DMS79 treated with DMSO at 0.1 percent for 48 hours (cell line): ENCODE results near the gene SORL1.
"Not testable (repeated sequence)": the region's sequence is repeated elsewhere in the genome, so short reads cannot be mapped to it uniquely, and the experiment has no call there.

ENCODE experiments used
- DNase-seq: peaks from one replicate; lab custom pipeline; 2025; lab: John Stamatoyannopoulos, UW

SORL1 gene

DNA sequence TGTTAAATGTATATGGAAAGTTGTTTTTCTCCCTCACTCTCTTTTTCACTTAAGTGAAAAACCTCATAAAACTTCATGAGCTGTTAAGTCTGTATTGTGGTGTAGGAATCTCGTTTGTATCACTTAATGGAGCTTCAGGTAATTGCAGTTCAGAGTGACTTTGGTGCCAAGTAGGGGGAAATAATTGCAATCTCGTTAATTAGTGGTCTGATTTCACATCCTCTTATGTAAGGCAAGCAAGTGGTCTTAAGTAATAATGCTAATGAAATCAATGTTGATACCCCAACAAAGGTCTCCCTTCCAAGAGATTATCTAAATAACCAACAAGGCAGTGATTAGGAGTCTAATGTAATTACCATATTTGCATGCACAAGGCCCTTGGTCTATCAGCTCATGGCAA lies 174.9 kb downstream of the SORL1 start:
- DNase-seq, result no peak

DNA sequence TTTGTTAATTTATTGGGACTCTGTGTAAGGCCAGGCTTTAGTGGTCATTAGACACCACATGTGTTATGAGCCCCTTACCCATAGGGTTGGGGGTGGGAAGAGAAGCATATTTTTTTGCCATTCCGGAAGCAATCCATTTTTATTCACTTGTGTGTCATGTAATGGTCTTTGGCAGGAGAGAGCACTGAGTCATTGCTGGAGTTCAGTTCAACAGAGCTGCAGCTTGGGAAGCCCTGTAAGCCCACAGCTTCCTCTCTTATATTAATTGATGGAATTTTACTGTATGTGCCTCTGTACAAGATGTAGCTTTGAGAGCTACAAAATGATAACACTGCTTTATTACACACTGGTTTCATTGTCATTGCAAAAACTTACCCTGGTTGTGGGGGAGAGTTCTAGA lies 177.9 kb downstream of the SORL1 start:
- DNase-seq, result no peak

- DNase-seq, result no peak
These were observed 179.3 kb downstream of the SORL1 start for GRCh38 chr11:121631456-121631855.

GRCh38 chr11:121634273-121634672 lies 182.2 kb downstream of the SORL1 start:
- no peak for DNase-seq

GRCh38 chr11:121634889-121635288 lies 182.8 kb downstream of the SORL1 start:
- DNase-seq, result no peak

DNA sequence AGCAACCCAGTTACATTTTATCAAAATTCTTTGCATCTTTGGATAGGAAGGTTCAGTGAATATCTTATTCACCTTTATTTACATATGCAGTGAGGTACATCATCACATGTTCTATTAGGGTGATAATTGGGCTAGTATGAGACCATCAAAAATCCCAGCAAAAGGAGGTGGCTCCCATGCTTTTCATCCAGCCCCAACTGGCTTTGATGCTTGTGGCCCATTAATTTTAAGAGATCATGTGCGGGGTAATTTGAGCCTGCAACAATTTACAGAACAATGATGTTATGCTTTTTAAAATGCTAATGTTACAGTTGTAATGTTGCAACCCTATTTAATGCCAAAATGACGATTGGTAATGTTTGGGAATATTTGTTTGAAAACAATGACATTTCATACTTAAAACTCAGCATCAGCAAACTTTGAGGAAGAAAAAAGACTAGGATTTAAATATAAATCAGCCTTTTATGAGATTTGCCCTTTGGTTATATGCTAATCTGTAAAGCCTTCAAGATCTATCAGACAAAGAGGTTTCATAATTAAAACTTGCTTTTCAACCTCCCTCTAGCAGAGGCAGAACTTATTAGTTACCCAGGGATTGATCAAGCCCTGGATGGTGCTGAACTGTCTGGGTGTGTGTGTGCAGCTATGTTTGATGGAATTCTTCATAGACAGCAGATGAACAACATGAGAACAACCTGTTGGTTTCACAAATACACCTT lies 184.1 kb downstream of the SORL1 start:
- peak; percentile 28 for DNase-seq

DNA sequence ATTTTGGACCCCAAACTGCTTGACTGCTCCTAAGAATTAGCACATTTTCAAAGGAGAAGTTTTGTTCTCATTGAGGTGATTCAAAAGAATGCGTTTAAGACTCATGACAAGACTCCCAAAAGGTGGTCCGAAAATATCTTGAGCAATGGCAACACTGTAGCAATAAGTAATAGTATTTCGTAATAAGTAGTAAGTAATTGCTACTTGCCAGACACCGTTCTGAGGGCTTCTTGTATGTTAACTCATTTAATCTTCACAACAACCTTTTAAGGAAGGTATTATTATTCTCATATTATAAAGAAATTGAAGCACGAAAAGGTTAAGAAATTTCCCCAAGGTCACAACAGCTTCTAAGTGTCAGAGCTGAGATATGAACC lies 184.7 kb downstream of the SORL1 start:
- no peak for DNase-seq

- not testable (repeated sequence) for DNase-seq
These were observed 185.5 kb downstream of the SORL1 start for GRCh38 chr11:121637587-121637986.

DNA sequence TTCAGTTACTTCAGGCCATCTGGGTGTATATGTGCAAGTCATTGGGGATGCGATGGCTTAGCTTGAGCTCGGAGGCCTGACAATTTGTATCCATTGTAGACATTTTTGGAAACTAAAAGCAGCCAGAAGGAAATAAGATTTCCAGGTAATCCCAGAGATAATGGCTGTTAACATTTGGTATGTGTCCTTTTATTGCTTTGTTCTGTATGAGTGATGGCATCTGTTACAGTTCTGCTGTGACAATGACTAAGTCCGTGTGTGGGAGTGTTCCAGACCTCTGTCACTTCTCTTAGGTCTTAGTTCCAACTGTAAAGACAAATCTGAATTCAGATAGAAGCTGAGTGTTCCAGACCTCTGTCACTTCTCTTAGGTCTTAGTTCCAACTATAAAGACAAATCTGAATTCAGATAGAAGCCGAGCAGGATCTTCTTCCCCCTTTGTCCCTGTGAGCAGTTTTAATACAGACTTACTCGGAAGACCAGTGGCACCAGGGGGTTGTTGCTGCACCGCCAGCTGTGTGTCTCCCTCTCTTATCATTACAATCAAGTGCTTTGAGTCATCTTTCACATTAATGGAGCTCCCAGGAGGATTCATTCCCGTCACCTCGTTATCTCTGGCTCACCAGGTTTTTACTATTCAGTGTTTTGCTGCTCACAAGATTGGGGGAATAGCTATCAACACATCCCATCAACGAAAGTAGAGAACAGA lies 191.5 kb downstream of the SORL1 start:
- no peak for DNase-seq

DNA sequence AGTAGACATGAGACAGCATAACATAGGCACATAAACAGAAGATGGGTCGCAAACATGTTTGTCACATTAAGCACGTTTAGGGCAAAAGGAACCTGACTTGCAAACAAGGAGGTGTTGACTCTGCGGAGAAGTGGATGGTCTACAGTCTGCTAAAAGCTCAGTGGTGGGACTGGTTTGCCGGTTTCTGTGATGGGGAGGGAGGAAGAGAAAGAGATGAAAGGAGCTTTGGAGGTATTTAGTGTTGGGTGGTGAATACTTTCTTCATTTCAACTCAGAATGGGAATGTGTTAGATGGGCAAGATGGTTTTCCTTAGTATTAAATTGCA lies 192.0 kb downstream of the SORL1 start:
- DNase-seq, result no peak

GRCh38 chr11:121645001-121645400 lies 192.9 kb downstream of the SORL1 start:
- DNase-seq, result no peak

- no peak for DNase-seq
These were observed 193.5 kb downstream of the SORL1 start for GRCh38 chr11:121645596-121645995.

GRCh38 chr11:121648306-121648705 lies 196.2 kb downstream of the SORL1 start:
- DNase-seq, result no peak

DNA sequence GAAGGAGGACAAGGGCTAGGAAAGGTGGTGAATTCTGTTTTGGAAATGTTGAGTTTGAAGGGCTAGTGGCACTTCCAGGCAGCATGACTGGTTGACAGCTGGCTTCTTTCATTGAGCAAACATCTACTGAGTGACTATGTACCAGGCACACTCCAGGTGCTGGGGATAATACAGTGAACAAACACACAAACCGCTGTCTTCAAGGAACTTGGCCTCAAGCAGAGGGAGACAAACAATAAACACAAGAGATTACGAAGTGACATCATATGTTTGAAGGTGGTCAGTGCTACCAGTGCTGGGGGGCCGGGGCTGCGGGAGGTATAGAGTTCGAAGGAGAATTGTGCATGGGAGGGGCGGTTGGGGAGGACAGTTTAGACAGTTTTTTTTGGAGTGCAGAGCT lies 197.7 kb downstream of the SORL1 start:
- DNase-seq, result peak; percentile 14

- no peak for DNase-seq
These were observed 198.5 kb downstream of the SORL1 start for GRCh38 chr11:121650351-121651256.

DNA sequence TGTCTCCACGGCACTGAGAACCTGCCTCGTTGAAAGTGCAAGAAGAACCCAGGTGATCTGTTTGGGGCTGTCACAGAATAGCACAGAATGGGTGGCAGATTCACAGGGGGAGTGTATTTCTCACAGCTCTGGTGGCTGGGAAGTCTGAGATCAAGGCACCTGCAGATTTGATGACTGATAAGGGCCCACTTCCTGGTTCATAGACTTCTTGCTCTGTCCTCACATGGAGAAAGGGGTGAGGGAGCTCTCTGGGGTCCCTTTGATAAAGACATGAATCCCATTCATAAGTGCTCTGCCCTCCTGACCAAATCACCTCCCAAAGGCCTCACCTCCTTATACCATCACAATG lies 199.1 kb downstream of the SORL1 start:
- DNase-seq, result no peak

- peak; percentile 48 for DNase-seq
These were observed 200.9 kb downstream of the SORL1 start for GRCh38 chr11:121652971-121653370.

GRCh38 chr11:121654259-121654842 lies 202.2 kb downstream of the SORL1 start:
- DNase-seq, result no peak

DNA sequence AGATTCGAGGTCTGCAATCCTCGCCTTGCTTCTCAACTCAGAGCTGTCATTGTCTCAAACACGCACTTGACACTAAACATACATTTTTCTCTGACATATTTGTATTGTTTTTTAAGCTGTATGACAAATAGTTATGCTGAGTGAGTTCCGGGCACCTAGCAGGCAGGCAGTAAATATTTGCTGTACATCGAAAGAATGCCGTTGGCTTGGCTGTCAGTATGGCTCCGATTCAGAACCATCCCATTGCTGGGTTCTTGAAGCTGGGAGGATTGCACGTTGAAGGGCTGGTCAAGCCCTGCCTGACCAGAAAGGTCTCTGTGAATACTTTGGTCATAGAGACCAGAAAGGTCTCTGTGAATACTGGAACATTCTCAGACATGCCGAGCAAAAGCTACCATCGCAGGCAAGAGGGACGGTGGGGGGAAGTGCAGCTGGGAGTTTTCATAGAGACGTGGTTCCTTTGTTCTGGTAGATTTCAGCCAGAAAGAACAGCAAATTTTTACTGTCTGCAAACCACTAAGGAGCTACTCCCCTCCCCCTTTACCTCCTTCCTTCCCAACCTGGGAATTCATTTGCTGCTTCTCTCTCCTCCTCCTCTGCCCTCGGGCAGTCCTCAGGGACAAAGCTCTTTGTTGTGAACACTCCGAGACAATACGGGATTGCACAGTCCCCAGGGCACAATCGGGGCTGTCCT lies 202.9 kb downstream of the SORL1 start:
- peak; percentile 85 for DNase-seq

- peak; percentile 93 for DNase-seq
These were observed 203.6 kb downstream of the SORL1 start for GRCh38 chr11:121655537-121656327.
